ENCODE measurements around the gene TXNRD2. TPM values are rescaled to one million over a fixed set of nuclear protein-coding genes. Genes with fewer than 3 reads are reported as not detected.
A peak's percentile ranks its signal among the peaks of the same experiment; 100 is the strongest.

TXNRD2 gene
- total RNA-seq, 4 donors from 2014 or later: 12.1 to 28.9 (median 21.6) TPM

DNA sequence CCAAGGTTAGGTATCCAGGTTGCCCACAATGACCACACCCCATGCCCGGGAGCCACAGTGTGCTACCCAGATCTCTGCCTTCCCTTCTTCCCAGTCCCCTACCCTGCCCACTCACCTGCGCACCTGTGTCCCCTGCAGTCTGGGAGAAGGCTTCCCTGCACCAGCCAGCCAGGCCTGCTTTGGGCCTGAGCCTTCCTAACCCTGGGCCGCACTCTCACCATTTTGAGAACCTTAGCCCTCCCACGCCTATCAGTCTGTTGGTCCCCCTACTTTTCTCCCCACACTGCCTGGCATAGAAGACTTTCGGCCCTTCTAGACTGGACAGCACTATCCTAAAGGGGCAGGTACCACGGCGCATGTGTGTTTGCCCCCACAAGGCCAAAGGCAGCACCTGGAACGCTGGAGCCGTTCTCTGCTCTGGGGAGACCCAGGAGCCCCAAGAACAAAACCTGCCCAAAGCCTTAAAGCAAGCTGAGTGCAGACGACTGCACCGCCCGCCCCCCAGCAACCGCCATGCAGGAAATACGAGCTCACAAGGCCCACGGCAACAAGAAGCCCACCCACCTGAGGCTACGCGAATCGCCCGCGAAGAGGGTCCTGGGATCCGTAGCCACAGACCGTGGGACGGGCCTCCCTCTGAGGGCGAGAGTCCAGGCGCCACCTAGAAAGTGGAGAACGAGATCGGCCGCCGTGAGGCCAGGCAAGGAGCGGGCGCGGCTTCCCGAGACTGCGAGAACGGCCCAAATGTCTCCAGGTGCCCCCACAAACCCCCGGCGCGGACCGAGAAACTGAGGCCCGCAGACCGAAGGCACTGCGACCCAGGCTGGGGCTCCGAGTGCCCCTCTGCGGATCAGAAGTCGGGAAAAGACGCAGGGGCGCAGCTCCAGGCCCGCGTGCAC, 87.5 kb downstream of the TXNRD2 start:
- no peaks in the 10 kb centered on the region for H3K9me3 ChIP-seq
- TF ChIP-seq EP300 (IDR thresholded peaks at IDR 0.05; ENCODE audit: low read depth): no peak
- TF ChIP-seq POLR2A (IDR thresholded peaks at IDR 0.05): no peak
- H3K4me1 ChIP-seq: peaks cover 16 to 25% (median 22%) of the 10 kb centered on the region in 4 donors
- H3K36me3 ChIP-seq: peaks cover 0 to 4% (median 0%) of the 10 kb centered on the region in 4 donors
- DNase-seq: no peak
- peak overlapping the region; percentile 90 to 97 (median 94) for H3K27ac ChIP-seq
- 1% methylated on average over 34 of the region's 49 CpGs; no CpG with 5 or more reads in 1 of the 2 donors for WGBS, 2 donors (ENCODE audit: low coverage in 1 of 2)
- intact Hi-C loops (cut with DNase I; ENCODE audit: low total_unique reads) (loop anchor here (10.0 kb wide), 1 partner anchor 361 kb away; no protein-coding TSS in a partner anchor), in situ Hi-C loops (cut with MboI; ENCODE audit: low pct_ligation_motif_present in 1 of 4, low pct_unique_long_range_greater_than_20kb in 1 of 4, low sequenced_read_pairs in 3 of 4) (no loop called here)
- no peaks in the 10 kb centered on the region for H3K27me3 ChIP-seq
- H3K4me3 ChIP-seq: peak overlapping the region; percentile 60 to 95 (median 90)

DNA sequence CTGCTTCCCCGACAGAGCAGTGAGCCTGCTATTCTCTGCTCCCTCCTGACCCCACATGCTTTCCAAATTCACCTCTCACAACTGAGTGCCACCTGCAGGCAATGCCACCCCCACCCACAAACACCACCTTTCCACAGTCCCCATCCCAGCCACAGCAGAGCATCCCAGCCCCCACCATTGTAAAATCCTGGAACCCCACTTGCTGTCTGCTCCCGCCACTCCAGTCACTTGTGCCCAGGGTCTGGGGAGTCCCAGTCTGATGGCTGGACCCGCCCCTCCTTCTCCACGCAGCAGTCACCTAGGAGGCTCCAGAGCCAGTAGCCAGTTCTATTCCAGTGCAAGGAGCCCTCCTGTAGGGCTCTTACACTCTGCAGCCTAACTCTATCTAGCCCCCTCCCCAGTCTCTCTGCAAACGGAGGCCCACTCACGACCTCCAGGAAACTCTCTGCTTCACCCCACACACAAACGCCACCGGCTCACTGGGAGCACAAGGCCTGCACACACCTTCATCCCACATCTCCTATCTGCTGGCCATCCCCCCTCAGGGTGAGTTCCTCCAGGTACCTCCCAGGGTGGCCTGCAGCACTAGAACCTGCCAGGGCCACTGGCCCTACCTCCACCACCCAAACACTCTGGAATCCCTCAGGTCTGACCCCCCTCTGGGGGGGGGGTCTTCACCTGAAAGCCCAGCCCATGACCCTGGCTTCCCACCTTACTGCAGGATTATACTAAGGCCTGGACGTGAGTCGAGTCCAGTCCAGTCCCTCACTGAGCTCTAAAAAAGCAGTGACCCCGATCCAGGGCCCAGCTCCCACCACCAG, 88.3 kb downstream of the TXNRD2 start:
- intact Hi-C loops (cut with DNase I; ENCODE audit: low total_unique reads) (loop anchor here (10.0 kb wide), 1 partner anchor 362 kb away; no protein-coding TSS in a partner anchor), in situ Hi-C loops (cut with MboI; ENCODE audit: low pct_ligation_motif_present in 1 of 4, low pct_unique_long_range_greater_than_20kb in 1 of 4, low sequenced_read_pairs in 3 of 4) (no loop called here)
- no peak for DNase-seq
- Histone ChIP-seq H3K4me1 (peaks cover 16 to 25% (median 22%) of the 10 kb centered on the region in 4 donors), H3K27me3 (no peaks in the 10 kb centered on the region), H3K4me3 (peak overlapping the region; percentile 60 to 95 (median 90)), H3K9me3 (no peaks in the 10 kb centered on the region), H3K27ac (peak overlapping the region; percentile 90 to 97 (median 94)), H3K36me3 (peaks cover 0 to 4% (median 0%) of the 10 kb centered on the region in 4 donors)
- 33% methylated on average over 11 of the region's 11 CpGs; no CpG with 5 or more reads in 1 of the 2 donors for WGBS, 2 donors (ENCODE audit: low coverage in 1 of 2)
- TF ChIP-seq POLR2AphosphoS5 (IDR thresholded peaks at IDR 0.05) (no peak), EP300 (IDR thresholded peaks at IDR 0.05; ENCODE audit: low read depth) (no peak), POLR2A (IDR thresholded peaks at IDR 0.05) (no peak)

DNA sequence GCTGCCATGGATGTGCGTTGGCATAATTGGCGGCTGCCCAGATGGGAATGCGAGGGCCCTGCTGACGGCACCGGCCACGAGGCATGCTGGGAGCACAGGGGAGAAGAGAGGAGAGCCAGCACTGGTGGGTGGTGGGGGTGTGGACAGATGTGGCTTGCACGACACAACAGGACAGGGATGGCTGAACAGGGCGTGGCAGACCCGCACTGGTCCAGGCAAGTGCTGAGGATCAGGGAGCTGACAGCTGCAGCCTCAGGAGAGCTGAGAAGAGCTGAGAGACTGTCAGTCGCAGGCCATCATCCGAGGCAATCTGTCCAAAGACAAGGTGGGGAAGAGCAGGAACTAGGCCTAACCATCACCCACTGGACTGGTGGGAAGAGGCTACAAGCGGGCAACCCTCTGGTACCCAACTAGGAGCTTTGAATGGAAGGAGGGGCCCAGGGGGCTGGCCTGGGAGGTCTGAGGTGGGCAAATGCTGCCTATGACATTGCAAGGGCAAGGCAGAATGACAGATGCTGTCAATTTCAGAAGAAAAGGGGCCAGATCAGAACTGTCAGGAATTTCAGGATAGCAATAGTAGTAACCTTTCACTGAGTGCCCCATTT, 89.3 kb downstream of the TXNRD2 start:
- H3K9me3 ChIP-seq: no peaks in the 10 kb centered on the region
- H3K4me1 ChIP-seq: peaks cover 16 to 25% (median 22%) of the 10 kb centered on the region in 4 donors
- WGBS, 2 donors (ENCODE audit: low coverage in 1 of 2): 92 to 93% methylated on average over 9 to 12 of the region's 12 CpGs
- no peaks in the 10 kb centered on the region for H3K27me3 ChIP-seq
- no peak for DNase-seq
- no peak overlapping the region for H3K27ac ChIP-seq
- TF ChIP-seq POLR2AphosphoS5 (IDR thresholded peaks at IDR 0.05): no peak
- TF ChIP-seq, protein P1, sequence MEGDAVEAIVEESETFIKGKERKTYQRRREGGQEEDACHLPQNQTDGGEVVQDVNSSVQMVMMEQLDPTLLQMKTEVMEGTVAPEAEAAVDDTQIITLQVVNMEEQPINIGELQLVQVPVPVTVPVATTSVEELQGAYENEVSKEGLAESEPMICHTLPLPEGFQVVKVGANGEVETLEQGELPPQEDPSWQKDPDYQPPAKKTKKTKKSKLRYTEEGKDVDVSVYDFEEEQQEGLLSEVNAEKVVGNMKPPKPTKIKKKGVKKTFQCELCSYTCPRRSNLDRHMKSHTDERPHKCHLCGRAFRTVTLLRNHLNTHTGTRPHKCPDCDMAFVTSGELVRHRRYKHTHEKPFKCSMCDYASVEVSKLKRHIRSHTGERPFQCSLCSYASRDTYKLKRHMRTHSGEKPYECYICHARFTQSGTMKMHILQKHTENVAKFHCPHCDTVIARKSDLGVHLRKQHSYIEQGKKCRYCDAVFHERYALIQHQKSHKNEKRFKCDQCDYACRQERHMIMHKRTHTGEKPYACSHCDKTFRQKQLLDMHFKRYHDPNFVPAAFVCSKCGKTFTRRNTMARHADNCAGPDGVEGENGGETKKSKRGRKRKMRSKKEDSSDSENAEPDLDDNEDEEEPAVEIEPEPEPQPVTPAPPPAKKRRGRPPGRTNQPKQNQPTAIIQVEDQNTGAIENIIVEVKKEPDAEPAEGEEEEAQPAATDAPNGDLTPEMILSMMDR (IDR thresholded peaks at IDR 0.05): no peak
- TF ChIP-seq POLR2A (IDR thresholded peaks at IDR 0.05): no peak
- no peak for TF ChIP-seq EP300 (IDR thresholded peaks at IDR 0.05; ENCODE audit: low read depth)
- in situ Hi-C loops (cut with MboI; ENCODE audit: low pct_ligation_motif_present in 1 of 4, low pct_unique_long_range_greater_than_20kb in 1 of 4, low sequenced_read_pairs in 3 of 4) (no loop called here), intact Hi-C loops (cut with DNase I; ENCODE audit: low total_unique reads) (loop anchor here (10.0 kb wide), 1 partner anchor 363 kb away; no protein-coding TSS in a partner anchor)
- peaks cover 0 to 4% (median 0%) of the 10 kb centered on the region in 4 donors for H3K36me3 ChIP-seq
- no peak overlapping the region for H3K4me3 ChIP-seq

DNA sequence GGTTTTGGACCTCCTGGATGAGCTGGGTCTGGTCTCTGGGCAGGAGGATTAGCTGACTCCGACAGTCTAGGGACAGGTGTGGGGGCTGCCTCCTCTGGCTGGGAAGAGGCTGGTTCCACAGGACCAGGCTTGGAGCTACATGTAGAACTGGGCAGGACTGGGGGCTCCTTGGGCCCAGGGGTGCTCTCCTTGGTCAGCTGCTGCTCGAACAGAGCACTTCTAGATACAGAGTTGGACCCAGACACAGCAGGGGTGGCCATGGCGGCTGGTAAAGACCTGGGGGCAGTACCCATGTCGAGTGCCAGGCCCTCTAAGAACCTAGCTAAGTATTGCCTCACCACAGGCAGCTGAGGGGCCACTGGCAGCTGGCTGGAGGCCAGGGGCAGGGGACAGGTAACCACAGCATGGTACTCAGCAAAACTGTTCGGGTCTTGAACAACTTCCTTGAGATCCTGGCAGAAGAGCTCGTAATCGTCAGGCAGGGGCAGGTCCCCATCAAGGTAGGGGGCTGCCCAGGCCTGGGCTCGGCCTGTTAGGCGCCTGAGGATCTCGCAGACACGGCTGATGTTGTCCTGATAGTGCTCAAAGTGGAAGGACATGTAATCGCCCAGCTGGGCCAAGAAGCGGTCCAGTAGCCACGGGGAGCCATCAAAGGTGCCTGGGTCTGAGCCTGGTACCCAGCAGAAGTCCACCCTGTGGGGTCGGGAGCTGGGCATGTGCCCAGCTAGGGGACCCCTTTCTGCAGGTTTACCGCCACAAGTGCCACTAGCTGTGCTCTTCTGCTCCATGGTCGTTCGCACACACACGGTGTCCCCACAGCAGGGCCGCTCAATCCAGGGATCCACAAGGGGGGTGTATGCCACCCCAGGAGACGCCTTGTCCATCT, 90.1 kb downstream of the TXNRD2 start:
- Histone ChIP-seq H3K9me3 (no peaks in the 10 kb centered on the region), H3K4me3 (no peak overlapping the region), H3K36me3 (peaks cover 0 to 4% (median 0%) of the 10 kb centered on the region in 4 donors), H3K27me3 (no peaks in the 10 kb centered on the region), H3K27ac (no peak overlapping the region), H3K4me1 (peaks cover 16 to 25% (median 22%) of the 10 kb centered on the region in 4 donors)
- 96% methylated on average over 15 of the region's 21 CpGs; no CpG with 5 or more reads in 1 of the 2 donors for WGBS, 2 donors (ENCODE audit: low coverage in 1 of 2)
- no peak for DNase-seq
- in situ Hi-C loops (cut with MboI; ENCODE audit: low pct_ligation_motif_present in 1 of 4, low pct_unique_long_range_greater_than_20kb in 1 of 4, low sequenced_read_pairs in 3 of 4) (no loop called here), intact Hi-C loops (cut with DNase I; ENCODE audit: low total_unique reads) (loop anchor here (10.0 kb wide), 1 partner anchor 363 kb away; no protein-coding TSS in a partner anchor)
- TF ChIP-seq EP300 (IDR thresholded peaks at IDR 0.05; ENCODE audit: low read depth): no peak
- no peak for TF ChIP-seq POLR2A (IDR thresholded peaks at IDR 0.05)
- TF ChIP-seq, protein P1 (IDR thresholded peaks at IDR 0.05): no peak
- no peak for TF ChIP-seq POLR2AphosphoS5 (IDR thresholded peaks at IDR 0.05)
